Tibial nerve (tissue), 4 donors: ENCODE measurements around the gene BARHL1.

Source experiments
- CTCF ChIP-seq, 5 experiments: fragments of 200-600 bp in 3 of 5; fragments of 450-650 bp in 2 of 5; sonication (generic) in 3 of 5; IDR thresholded peaks; one replicate each; pipeline ENCODE4 v1.5.1; 2016 to 2019; ENCODE audit warnings: antibody characterized with exemption in 5 of 5, mild to moderate bottlenecking in 3 of 5, moderate library complexity in 2 of 5
- EP300 ChIP-seq, 2 donors: sonication (generic); formaldehyde crosslinking; IDR thresholded peaks; one replicate each; pipeline ENCODE4 v1.6.1; 2017; ENCODE audit warnings: antibody characterized with exemption in 2 of 2, mild to moderate bottlenecking in 1 of 2
- POLR2A ChIP-seq, 2 donors: fragments of 450-650 bp; IDR thresholded peaks; one replicate each; pipeline ENCODE4 v1.6.1; 2017; ENCODE audit warnings: antibody characterized with exemption in 2 of 2, mild to moderate bottlenecking in 2 of 2, moderate library complexity in 2 of 2

- TF ChIP-seq CTCF (IDR thresholded peaks at IDR 0.05) (no peak), POLR2A (IDR thresholded peaks at IDR 0.05) (no peak), EP300 (IDR thresholded peaks at IDR 0.05) (no peak)
Measured at GRCh38 chr9:132637351-132637750, 54.9 kb downstream of the BARHL1 start.
